Measurements from ENCODE around the gene TRIM28.

Gene TRIM28

DNA sequence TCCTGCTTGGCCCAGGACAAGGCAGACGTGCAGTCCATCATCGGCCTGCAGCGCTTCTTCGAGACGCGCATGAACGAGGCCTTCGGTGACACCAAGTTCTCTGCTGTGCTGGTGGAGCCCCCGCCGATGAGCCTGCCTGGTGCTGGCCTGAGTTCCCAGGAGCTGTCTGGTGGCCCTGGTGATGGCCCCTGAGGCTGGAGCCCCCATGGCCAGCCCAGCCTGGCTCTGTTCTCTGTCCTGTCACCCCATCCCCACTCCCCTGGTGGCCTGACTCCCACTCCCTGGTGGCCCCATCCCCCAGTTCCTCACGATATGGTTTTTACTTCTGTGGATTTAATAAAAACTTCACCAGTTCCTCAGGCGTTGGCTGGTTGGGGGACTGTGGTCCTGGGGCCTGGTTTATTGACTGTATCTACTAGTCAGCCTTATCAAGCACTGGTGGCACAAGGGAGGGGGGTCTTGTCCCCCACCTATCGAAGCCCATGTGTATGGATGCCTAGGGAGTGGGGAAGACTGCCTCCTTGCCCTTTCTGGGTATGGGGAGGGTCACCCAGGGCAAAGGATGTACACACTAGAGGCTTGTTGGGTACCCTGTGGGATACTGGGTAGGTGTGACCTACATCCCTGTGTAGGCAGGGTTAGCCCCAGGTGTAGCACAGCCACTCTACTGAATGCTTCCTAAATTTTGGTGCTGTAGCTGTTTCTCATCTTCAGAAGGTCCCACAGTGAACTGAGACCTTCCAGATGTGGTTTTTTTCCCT is 6.7 kb downstream of the TRIM28 start:
- DNase-seq, result no peak

DNA sequence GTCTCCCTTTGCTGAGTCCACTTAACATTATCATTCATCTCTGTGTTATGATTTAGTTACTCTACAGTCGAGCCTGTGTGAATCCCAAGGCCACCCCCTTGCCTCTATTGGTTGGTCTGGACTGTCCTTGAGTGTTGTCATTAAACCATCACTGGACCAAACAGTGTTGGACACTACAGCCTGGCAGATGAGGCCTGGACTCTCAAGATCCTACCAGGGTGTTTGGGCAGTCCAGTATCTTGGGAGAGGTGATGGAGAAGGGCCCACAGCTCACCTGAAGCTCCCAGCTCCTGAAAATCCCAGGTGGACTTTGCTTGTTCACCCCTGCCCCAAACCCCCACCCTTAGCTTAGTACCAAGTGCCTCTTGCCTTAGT is 7.2 kb downstream of the TRIM28 start:
- DNase-seq, result no peak

DNA sequence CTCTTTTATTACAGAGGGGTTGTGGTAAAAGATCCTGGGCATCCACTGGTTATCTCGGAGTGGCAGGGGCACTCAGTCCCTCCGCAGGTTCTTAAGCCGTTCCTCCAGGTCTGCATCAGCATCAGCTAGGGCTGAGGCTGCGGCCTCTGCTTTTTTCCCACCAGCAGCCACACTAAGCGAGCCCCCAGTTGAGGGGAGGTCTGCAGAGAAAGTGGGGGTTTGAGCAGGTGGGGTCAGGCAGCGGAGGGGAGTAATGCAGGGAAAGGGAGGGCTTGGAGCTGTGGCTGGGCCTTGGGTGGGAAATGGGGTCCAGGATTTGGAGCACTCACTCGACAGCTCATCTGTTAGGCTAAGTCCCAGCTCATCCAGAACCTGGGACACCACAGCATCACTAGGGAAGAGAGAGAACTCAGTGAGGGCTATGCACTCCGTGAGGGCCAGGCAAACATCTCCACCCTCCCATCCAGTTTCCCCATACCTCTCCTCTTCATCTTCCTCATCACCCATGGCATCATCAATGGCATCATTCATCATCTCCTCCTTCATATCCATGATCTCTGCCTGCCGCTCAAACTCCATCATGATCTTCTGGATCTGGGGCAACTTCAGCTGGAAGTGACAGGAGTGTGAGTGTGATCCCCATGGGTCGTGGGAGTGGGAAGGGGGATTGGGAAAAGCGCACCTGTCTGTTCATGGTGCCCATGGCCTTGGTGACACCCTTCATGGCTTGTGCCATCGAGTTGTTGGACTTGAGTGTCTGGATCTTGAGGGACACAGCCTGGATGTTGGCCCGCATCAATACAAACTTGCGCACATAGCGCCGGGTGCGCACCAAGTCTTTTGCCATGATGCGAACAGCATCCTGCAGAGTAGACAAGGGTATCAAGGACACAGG is 8.0 kb downstream of the TRIM28 start:
- no peak for DNase-seq

DNA sequence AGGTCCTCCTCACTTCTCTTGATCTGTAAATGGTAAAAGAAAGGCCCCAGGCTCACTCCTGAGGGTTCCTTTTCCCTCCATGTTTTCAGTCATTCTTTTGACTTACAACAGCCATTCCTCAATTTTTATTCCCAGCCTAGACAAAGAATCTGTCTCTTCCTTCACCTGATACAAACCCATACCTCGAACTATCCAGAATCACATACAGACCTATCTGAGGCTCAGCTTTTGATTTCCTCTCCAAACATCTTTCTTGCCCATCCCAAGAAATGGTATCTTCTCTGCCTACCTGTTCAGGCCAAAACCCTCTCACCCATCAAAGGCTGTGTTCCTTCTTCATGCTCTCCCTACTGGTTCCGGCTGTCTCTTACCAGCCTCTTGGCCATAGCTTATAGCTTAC is 8.8 kb downstream of the TRIM28 start:
- no peak for DNase-seq

DNA sequence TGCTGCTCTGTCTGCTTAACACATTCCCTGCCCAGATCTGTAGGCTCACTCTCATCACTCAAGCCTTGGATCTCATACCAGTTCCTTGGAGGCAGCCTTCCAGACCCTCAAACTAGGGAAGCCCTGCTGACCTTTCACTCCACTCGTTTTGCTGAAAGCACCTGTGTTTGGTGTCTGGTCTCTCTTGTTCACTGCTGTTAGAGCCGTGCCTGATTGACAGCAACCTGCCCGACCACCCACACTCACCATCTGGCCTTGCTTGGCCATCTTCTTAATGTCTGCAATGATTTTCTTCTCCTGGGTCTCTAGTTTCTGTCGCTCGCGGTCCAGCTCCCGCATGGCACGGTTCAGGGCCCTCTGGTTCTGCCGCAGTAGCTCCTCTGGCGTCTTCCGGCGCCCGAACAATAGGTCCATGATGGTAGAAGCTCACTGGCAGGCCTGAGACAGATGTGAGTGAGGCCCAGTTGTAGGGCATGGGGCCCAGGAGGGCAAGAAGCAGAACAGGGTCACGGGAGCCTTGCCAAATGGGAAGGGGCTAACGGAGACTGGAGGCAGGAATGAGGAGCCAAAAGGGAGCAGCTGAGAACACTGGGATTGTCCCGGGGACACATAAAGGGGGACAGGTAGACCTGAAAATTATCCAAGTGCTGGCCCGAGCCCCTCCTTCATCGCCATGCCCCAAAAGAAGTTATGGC is 10.1 kb downstream of the TRIM28 start:
- no peak for DNase-seq

DNA sequence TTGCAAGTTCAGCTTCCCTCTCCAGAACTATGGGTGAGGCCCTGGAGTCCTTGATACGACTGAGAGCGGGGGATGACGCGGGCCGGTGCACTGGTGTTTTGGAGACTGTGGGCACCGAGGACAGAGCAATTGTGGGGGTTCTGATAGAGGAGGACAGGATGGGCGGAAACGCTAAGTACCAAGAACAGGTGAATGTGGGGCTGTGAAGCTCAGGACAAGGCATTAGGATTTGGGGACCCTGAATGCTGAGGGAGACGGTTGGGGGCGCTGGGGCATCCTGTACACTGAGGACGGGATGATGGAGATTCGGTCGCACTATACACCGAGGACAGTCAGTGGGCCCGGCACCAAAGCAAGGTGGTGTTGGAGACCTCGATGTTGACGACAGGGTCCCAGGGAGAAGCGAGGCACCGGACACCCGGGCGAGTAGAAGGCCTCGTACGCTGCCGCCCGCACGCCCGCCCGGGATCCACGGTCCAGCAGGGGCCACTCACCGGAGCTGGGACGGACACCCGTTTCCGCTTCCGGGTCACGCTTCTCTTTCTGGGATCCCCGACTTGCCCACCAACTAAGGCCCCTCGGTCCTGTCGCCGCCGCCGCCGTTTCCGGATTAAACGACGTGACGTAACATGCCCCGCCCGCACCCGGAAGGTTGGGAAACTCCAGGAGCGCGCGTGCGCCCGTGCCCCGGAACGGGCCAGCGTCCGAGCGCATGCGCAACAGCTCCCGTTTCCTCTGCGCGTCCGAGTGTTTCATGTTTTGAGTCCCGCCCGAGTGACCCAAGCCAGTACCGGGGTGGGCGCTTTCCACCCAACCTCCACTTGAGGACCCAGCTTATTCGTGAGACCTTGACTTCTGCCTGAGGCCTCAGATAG is 10.9 kb downstream of the TRIM28 start, which contains the start of gene CHMP2A:
CHMP2A (minus strand) TSS at position 612 of the 875 bp plus-strand sequence. CDS start 893 bp downstream, outside the sequence.
- DNase-seq, result peak; percentile 98

DNA sequence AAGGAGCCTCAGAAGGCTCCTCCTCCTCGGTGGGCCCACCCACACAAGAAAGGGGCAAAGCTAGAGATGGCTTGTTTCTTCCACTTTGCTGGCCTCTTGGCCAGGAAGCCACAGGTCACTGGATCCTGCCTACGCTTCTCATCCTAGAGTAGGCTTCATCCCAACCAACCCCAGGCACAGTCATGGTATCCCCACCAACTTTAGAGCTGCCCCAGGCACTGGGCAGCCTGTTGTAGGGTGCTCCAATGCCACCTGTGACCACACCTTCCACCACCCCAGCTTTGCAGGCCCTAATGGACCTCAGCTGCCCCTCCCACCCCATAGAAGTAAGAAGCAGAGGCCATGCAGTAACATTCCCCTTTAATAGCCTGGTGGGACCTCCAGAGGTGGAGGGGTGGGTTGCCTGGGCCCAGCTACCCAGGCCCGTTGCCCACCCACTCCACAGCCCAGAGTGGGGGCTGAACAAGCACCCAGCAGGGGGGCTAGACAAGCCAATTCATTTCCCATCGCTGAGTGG is 11.6 kb downstream of the TRIM28 start:
- DNase-seq, result no peak

DNA sequence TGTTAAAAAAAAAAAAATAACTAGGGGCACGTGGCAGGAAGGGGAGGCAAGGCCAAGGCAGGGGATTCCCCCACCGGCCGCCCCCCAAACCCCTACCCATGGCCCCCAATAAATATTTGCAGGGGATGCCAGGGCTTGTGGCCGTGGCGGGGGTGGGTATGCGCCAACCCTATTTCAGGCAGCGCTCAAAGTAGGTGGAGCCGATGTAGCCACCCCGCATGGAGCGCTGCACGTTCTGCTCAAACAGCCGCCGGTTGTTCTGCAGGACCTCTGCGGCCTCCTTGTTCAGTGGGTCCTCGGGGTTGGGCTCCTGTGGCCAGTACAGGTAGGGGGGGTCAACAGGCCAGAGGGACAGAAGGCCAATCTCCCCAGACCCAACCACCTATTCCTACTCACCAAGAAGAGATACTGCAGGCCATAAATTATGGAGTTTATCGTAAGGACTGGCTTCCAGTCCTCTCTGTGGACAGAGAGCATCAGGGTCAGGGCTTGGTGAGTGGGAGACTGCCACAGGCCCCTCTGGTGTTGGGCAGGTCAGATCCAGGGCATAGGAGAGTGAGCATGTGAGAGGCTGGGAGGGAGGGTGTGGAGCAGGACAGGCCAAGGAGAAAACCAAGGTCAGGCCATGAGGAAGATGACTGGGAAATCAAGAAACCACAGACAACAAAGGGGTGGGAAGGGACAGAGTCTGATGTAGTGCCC is 12.2 kb downstream of the TRIM28 start:
- no peak for DNase-seq

DNA sequence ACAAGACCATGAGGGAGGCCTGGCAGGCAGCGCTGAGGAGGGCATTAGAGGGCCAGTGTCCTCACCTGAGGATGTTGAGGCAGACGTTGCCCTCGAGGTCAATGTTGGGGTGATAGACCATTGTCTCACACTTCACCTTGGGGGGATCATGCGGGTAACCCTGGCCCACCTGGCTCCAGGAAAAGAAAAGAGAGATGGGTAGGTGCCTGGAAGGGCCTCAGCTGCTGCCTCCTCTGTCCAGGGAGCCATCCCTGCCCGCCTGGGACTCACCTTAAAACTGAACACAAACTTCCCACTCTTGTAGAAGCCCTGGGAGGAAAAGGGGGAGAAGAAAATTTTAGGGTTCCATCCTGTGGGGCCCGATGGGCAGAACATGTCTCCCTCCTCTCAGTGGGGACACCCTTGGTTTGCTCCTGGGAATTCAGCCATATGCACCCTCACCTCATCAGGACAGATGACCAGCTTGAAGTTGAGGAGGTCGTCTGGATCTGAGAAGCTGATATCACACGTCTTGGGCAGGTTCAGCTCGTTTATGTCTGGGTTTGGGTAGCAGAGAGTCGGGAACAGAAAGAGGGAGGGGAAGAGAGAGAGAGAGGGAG is 12.9 kb downstream of the TRIM28 start:
- DNase-seq, result no peak

DNA sequence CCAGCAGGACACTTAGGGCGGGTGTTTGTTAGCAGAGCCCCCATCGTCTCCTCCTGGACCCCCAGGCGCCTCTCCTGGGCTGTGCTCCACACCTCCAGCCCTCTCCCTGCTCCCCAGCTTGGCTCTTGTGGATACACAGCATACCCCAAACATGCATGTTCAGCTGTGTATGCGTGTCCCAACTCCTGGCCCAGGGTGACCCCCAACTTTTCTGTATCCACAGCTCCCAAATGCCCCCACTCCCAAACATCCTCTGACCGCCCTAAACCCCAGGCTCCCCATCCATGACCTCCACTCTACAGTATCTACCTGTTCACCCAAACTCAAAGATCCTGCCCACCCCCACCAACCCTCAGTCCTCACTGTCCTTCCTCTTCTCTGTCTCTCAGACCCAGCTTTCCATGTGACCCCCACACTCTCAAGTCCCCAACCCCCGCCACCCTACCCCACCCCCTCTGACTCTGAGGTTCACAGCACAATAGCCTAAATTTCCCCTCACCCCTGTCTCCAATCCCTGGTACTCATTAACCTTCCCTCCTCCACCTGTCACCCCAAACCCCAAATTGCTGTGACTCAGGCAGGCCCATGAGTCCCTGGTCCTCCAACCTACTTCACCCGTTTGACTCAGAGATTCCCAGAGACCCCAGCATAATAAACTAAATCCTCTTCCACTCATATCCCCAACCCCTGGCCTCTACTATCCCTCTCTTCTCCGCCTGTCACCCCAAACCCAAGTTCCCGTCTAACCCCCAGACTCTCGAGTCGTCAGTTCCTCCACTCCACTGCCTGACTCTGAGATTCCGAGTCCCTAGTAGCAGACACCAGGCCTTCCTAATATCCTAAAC is 13.6 kb downstream of the TRIM28 start:
- no peak for DNase-seq

DNA sequence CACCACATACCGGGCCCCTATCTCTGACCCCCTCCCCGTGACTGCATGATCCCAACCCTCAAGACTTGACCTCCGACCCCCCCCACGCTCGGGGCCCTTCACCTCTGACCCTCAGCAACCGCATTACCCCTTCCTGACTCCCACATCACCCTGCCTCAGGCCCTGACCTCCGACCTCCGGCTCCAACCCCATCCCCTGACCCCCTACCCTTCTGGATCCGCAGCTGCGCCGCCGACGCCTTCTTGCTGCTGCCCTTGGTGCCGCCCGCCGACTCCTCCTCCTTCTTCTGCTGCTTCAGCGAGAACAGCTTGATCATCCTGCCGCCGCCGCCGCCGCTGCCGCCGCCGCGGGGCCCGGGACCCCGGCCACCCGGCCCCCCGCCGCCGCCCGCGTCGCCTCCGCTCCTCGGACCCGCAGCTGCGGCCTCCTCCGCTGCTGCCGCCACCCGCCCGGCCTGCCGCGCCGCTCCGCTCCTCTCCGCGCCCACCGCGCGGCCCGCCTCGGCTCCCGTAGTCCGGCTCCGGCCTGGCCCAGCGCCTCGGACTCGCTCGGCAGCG is 14.3 kb downstream of the TRIM28 start, which contains the start of gene UBE2M:
UBE2M (minus strand) TSS at position 546 of the 557 bp plus-strand sequence; CDS start at position 316, 230 bp downstream.
- peak; percentile 66 for DNase-seq

DNA sequence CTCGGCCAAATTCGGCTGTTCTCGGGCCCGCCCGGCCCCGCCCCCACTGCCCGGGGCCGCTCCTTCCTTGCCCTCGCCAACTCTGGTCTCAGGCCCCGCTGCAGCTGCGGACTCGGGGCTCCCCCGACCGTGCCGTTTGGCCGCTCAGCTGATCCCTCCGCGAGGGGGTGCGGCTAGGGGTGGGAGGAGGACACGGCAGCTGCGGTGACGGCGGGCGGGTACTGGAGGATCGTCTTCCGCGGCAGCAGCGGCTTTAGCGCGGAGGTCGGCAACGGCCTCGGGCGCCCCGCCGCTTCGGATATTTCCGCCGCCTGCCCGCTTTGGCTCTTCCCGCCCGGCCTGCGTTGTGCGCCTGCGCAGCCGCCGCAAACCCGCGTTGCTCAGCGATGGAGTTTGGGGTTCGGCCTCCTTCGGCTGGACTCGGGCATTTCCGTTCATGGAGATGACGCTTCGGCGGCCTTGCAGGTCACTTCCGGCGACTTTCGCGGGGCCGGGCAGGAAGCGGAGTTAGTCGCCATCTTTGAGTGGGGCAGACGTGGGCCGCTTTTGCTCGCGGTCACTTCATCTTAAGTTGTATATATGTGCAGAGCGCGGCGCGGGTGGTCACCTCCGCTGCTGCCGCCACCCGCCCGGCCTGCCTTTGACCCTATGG is 14.9 kb downstream of the TRIM28 start:
- peak; percentile 100 for DNase-seq

DNA sequence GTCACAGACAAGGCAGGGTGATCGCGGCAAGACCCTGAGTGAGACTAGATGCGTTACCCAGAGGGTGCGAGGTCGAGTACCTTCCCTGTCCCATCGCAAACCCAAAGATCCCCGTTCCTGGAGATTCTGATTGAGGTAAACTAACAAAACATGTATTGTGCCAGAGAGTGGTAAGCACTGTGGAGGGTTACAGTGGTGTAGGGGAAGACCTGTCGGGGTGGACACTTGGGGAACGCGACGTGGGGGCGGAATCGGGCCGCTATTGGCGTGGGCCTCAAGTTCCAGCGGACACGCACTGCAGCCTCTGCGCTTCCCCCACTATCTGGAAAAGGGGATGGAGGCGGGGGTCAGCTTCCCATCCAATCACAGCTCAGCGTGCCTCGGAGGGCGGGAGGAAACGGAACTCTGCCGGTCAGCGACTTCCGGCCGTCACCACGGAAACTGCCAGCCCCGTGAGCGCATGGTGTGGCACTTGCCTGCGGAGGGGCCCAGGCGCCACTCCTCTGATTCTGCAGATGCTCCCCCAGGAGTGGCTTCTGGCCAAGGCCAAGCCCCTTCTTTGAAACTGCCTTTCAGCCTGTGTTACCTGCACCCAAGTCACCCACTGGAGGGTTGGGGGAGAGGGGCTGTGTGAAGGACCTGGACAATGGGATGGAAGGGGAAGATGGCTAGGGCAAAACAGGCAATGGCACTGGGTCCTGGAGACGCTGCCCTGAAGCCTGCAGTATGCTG is 15.6 kb downstream of the TRIM28 start:
- DNase-seq, result peak; percentile 72

DNA sequence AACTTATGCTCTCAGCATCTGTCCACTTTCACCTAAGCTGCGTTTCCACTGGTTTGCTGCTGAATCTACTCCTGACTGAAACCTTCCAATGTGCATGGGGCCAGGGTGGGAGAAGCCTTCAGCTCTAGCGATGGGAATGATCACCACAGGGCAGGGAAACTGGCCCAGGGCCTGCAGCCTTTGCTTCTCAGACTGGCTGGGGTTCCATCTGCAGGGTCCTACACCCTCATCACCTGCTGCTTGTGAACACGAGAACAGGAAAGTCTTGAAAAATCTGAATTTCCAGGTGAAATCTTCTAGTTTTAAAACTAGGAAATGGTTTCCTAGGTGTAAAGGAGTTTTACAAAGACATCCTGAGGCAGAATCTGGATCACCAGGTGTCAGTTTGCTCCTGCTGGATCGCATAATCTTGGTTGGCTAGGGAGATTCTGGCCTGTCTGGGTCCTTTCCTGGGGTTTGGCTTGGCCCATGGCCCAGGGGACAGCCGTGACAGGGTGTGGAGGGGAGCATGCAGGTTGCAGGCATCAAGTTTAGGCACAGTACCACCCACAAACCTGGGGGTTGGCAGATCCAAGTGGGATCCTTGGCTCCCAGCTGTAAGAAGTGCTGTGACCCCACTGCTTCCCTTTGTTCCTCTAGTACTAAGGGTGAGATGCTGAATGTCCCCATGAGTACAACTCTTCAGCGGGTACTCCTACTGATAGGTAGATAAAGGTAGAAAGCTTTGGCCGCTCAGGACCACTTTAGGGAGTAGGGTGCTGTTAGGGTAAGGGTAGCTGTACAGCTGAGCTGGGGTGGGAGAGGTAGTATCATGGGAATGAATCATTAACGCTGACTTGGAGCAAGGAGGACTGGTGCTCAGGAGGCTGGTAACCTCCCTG is 16.4 kb downstream of the TRIM28 start:
- no peak for DNase-seq

DNA sequence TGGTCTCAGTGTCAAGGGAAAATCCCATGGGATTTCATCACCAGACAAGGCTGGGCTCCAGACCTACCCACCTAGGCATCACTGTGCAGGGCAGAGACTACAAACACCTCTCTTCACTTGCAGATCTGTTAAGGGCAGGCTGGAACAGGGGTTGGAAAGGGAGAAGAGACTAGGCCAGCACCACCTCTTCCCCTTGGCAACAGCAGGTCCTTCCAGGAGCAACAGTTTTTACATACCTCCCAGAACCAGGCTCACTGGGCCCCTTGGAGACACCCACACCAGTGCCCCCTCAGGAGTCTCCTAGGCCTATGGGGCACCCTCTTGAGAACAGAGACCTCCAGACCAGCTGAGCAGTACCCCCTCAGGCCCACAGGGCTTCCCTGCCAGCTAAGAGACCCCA is 17.1 kb downstream of the TRIM28 start:
- no peak for DNase-seq

DNA sequence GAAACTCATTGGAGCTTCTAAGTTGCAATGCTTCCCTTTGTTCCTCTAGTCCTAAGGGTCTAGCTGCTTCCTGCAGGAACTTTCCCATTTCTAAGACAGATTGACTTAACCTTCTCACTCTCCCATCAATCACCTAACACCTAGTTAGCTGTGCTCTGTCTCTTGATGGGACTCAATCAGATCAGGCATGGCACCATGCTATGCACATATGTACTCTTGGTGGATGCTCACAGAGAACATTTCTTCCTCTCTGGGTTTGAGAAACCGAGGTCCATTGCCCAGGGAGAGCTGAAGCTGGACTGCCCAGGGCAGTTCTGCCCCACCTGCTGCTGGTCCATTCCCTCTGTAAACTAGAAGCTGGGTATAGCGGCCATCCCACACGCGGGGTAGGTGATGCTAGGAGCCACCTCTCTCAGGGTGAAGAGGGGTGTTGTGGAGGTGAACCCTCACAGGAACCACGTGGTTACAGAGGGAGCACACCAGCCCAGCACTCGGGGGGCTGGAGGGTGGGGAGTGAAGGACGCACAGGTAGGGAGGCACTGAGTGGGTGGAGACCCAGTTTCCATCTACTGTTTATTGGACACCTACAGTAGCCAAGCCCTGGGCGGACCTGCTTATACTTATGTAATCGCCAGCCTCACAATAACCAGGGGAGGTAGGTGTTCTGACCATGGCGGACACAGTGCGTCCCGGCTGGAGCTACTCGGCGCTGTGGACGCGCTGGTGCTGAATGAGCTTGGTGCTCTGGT is 17.7 kb downstream of the TRIM28 start:
- no peak for DNase-seq
